ENCODE measurements around the gene PCBP3. TPM values are rescaled to one million over a fixed set of nuclear protein-coding genes. Genes with fewer than 3 reads are reported as not detected.

The PCBP3 gene
- total and polyA plus RNA-seq, 10 of the 15 experiments (the other 5 are each of a cell fraction or from before 2014, with no cell fraction given), result 0.09 to 1.3 (median 0.46) TPM; not detected in 3

GRCh38 chr21:45845770-45846090, 202.2 kb downstream of the PCBP3 start (continued):
- no peak for TF ChIP-seq KLF5 (IDR thresholded peaks at IDR 0.05; ENCODE audit: partially characterized antibody)
- TF ChIP-seq, protein P1, sequence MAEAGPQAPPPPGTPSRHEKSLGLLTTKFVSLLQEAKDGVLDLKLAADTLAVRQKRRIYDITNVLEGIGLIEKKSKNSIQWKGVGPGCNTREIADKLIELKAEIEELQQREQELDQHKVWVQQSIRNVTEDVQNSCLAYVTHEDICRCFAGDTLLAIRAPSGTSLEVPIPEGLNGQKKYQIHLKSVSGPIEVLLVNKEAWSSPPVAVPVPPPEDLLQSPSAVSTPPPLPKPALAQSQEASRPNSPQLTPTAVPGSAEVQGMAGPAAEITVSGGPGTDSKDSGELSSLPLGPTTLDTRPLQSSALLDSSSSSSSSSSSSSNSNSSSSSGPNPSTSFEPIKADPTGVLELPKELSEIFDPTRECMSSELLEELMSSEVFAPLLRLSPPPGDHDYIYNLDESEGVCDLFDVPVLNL (IDR thresholded peaks at IDR 0.05; ENCODE audit: low read depth, low read length), result no peak
- no peak for TF ChIP-seq BCL11A (IDR thresholded peaks at IDR 0.05; ENCODE audit: low read depth, low read length)
- no peak for TF ChIP-seq ASH2L (IDR thresholded peaks at IDR 0.05; ENCODE audit: borderline replicate concordance, low read depth)
- TF ChIP-seq, protein P2, sequence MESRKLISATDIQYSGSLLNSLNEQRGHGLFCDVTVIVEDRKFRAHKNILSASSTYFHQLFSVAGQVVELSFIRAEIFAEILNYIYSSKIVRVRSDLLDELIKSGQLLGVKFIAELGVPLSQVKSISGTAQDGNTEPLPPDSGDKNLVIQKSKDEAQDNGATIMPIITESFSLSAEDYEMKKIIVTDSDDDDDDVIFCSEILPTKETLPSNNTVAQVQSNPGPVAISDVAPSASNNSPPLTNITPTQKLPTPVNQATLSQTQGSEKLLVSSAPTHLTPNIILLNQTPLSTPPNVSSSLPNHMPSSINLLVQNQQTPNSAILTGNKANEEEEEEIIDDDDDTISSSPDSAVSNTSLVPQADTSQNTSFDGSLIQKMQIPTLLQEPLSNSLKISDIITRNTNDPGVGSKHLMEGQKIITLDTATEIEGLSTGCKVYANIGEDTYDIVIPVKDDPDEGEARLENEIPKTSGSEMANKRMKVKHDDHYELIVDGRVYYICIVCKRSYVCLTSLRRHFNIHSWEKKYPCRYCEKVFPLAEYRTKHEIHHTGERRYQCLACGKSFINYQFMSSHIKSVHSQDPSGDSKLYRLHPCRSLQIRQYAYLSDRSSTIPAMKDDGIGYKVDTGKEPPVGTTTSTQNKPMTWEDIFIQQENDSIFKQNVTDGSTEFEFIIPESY (IDR thresholded peaks at IDR 0.05), result no peak

DNA sequence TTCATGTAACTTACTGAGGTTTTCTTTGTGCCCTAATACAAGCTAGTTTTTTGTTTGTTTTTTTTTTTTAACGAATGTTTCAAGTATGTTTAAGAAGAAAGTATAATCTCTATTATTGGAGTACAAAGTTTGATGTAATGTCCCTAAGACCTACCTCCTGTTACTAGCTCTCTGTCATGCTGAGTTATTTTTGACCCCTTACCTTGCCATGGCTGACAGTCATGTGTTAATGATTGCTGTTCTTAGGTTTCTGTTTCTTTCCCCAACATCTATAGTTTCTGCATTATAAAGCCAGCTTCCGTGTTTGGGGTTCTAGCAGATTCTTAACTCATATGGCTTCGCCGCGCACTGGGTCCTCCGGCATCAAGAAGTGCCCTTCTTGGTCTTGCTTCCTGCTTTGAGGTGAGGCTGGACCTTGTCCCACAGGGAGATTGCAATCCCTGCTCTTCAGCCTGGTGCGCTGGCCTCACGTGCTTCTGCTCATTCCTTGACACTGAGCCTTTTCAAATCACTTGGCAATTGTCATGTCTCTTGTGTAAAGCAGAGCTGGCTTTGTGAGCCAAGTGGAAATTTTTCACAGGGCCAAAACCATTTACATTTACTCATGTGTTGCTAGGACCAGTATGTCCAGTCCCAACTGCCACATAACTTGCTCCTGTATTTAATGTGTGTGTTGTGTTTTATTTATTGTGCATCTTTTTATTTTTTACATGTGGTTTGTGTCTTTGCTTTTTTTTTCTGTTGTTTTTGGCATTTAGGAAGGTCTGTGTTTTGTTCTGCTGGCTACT, 203.0 kb downstream of the PCBP3 start:
- no peak for DNase-seq (ENCODE audit: low read depth, low spot score)
- SMC1A ChIA-PET (ENCODE audit: uncharacterized antibody, unreplicated experiment), result interaction anchor here (0.7 to 1.2 kb wide), 3 partner anchors 23 to 74 kb away, joined by 3 read pairs; no protein-coding TSS in a partner anchor
- POLR2A ChIA-PET, result no interaction called here
- no peak overlapping the region for H3K27ac ChIP-seq (ENCODE audit: control insufficient read depth, insufficient read depth)
- H3K27me3 ChIP-seq (replicated peaks in 1 of 2; ENCODE audit: control insufficient read depth in 2 of 2, insufficient read depth in 2 of 2, low read length in 1 of 2), result no peaks in the 10 kb centered on the region
- peak; percentile 27 for FAIRE-seq
- peak; percentile 60 for ATAC-seq
- no peaks in the 10 kb centered on the region for H3K9me3 ChIP-seq (replicated peaks; ENCODE audit: control insufficient read depth, insufficient read depth, low read length)
- no peaks in the 10 kb centered on the region for H4K20me1 ChIP-seq (ENCODE audit: control insufficient read depth, insufficient read depth)
- RAD21 ChIA-PET (ENCODE audit: unreplicated experiment), result interaction anchor here (1.1 to 2.0 kb wide), 3 partner anchors 33 to 296 kb away, joined by 4 to 7 read pairs (median 4); no protein-coding TSS in a partner anchor
- TF ChIP-seq YY1 (IDR thresholded peaks at IDR 0.05; ENCODE audit: low read depth, low read length), result no peak
- TF ChIP-seq, protein P3, sequence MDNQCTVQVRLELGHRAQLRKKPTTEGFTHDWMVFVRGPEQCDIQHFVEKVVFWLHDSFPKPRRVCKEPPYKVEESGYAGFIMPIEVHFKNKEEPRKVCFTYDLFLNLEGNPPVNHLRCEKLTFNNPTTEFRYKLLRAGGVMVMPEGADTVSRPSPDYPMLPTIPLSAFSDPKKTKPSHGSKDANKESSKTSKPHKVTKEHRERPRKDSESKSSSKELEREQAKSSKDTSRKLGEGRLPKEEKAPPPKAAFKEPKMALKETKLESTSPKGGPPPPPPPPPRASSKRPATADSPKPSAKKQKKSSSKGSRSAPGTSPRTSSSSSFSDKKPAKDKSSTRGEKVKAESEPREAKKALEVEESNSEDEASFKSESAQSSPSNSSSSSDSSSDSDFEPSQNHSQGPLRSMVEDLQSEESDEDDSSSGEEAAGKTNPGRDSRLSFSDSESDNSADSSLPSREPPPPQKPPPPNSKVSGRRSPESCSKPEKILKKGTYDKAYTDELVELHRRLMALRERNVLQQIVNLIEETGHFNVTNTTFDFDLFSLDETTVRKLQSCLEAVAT (IDR thresholded peaks at IDR 0.05), result peak; percentile 37; the same call in 1 of the 2 replicates
- no peak for TF ChIP-seq BMI1 (IDR thresholded peaks at IDR 0.05; ENCODE audit: borderline replicate concordance)
- TF ChIP-seq RFX5 (IDR thresholded peaks at IDR 0.05; ENCODE audit: low read depth, low read length), result 0 out of 2 replicates have a peak, but pooled peaks have one; percentile 30
- peak in 1 of 2 experiments; percentile 55; a peak in 2 of 4 replicates for TF ChIP-seq BHLHE40 (IDR thresholded peaks at IDR 0.05; ENCODE audit: borderline replicate concordance in 1 of 2, low read depth in 2 of 2, low read length in 1 of 2)
- no peaks in the 10 kb centered on the region for H3K36me3 ChIP-seq (ENCODE audit: control insufficient read depth in 2 of 2, insufficient read depth in 2 of 2, low read length in 1 of 2)
- no peak overlapping the region for H3K4me2 ChIP-seq (ENCODE audit: control insufficient read depth, insufficient read depth)
- no TSS peak for BruUV-seq (replicated peaks)
- no peak overlapping the region for H3K9ac ChIP-seq (ENCODE audit: control insufficient read depth, insufficient read depth, low read length)
- CTCF ChIA-PET, result interaction anchor here (0.8 to 4.8 kb wide), 5 partner anchors 14 to 709 kb away, joined by 3 to 37 read pairs (median 4); no protein-coding TSS in a partner anchor
- no peaks in the 10 kb centered on the region for H3K79me2 ChIP-seq (ENCODE audit: control insufficient read depth, insufficient read depth, low read length)
- H2AFZ ChIP-seq (ENCODE audit: control insufficient read depth, low read depth, low read length), result no peak overlapping the region
- H3K4me1 ChIP-seq (ENCODE audit: control insufficient read depth, insufficient read depth, low read length), result peaks cover 3% of the 10 kb centered on the region; the same call in 1 of the 2 replicates
- in situ Hi-C loops (cut with MboI) (no loop called here), intact Hi-C loops (cut with micrococcal nuclease; ENCODE audit: unreplicated experiment) (no loop called here)
- 65% methylated on average over 8 of the region's 8 CpGs for WGBS (ENCODE audit: insufficient coverage, insufficient replicate concordance, low lambda C conversion rate, missing lambda C conversion rate)
- no peak overlapping the region for H3K4me3 ChIP-seq

All from GM12878 (cell line).